ENCODE data around the gene CHAC1. TPM values are rescaled to one million over a fixed set of nuclear protein-coding genes. Genes with fewer than 3 reads are reported as not detected.
"Not testable (repeated sequence)": the region's sequence is repeated elsewhere in the genome, so short reads cannot be mapped to it uniquely, and the experiment has no call there.

CHAC1 gene
- polyA plus RNA-seq, 4 donors: 0.96 to 37.3 (median 5.0) TPM

GRCh38 chr15:40954158-40954848 is 1.0 kb downstream of the CHAC1 start:
- H3K27me3 ChIP-seq (ENCODE audit: control insufficient read depth in 3 of 3, insufficient read depth in 3 of 3, low read length in 3 of 3); H3K36me3 ChIP-seq (ENCODE audit: control insufficient read depth in 3 of 3, insufficient read depth in 2 of 3, low read depth in 1 of 3, low read length in 3 of 3); FAIRE-seq; H3K27ac ChIP-seq (ENCODE audit: low read depth in 1 of 3, low read length in 2 of 3); H3K9me3 ChIP-seq (ENCODE audit: control insufficient read depth in 2 of 2, insufficient read depth in 1 of 2, low read depth in 1 of 2, low read length in 1 of 2): not testable (repeated sequence)
- H3K4me3 ChIP-seq (ENCODE audit: low read depth in 1 of 3, low read length in 3 of 3): peak overlapping the region in 1 of 3 donors; percentile 74
- H3K4me1 ChIP-seq (ENCODE audit: control insufficient read depth in 3 of 3, insufficient read depth in 2 of 3, low read depth in 1 of 3, low read length in 2 of 3): peaks cover 0 to 16% (median 3%) of the 10 kb centered on the region in 3 donors
- WGBS, 3 donors: 77 to 82% (median 79%) methylated on average over 8 of the region's 8 CpGs
- DNase-seq: peak in 1 of 2 donors; percentile 11

GRCh38 chr15:40955141-40955903 is 2.1 kb downstream of the CHAC1 start:
- DNase-seq: no peak
- 87 to 90% (median 90%) methylated on average over 20 of the region's 20 CpGs for WGBS, 3 donors
- Histone ChIP-seq H3K36me3 (ENCODE audit: control insufficient read depth in 3 of 3, insufficient read depth in 2 of 3, low read depth in 1 of 3, low read length in 3 of 3) (peaks cover 0 to 3% (median 0%) of the 10 kb centered on the region in 3 donors), H3K27me3 (ENCODE audit: control insufficient read depth in 3 of 3, insufficient read depth in 3 of 3, low read length in 3 of 3) (peaks cover 0 to 4% (median 0%) of the 10 kb centered on the region in 3 donors), H3K4me3 (ENCODE audit: low read depth in 1 of 3, low read length in 3 of 3) (no peak overlapping the region), H3K4me1 (ENCODE audit: control insufficient read depth in 3 of 3, insufficient read depth in 2 of 3, low read depth in 1 of 3, low read length in 2 of 3) (peaks cover 0 to 7% (median 3%) of the 10 kb centered on the region in 3 donors), H3K27ac (ENCODE audit: low read depth in 1 of 3, low read length in 2 of 3) (no peak overlapping the region), H3K9me3 (ENCODE audit: control insufficient read depth in 2 of 2, insufficient read depth in 1 of 2, low read depth in 1 of 2, low read length in 1 of 2) (no peaks in the 10 kb centered on the region)
- no peak for FAIRE-seq

GRCh38 chr15:40955930-40956540 is 2.8 kb downstream of the CHAC1 start:
- Histone ChIP-seq H3K27ac (ENCODE audit: low read depth in 1 of 3, low read length in 2 of 3) (no peak overlapping the region), H3K36me3 (ENCODE audit: control insufficient read depth in 3 of 3, insufficient read depth in 2 of 3, low read depth in 1 of 3, low read length in 3 of 3) (peaks cover 0 to 3% (median 0%) of the 10 kb centered on the region in 3 donors), H3K9me3 (ENCODE audit: control insufficient read depth in 2 of 2, insufficient read depth in 1 of 2, low read depth in 1 of 2, low read length in 1 of 2) (no peaks in the 10 kb centered on the region), H3K4me3 (ENCODE audit: low read depth in 1 of 3, low read length in 3 of 3) (no peak overlapping the region), H3K4me1 (ENCODE audit: control insufficient read depth in 3 of 3, insufficient read depth in 2 of 3, low read depth in 1 of 3, low read length in 2 of 3) (peaks cover 0 to 14% (median 3%) of the 10 kb centered on the region in 3 donors), H3K27me3 (ENCODE audit: control insufficient read depth in 3 of 3, insufficient read depth in 3 of 3, low read length in 3 of 3) (peaks cover 0 to 4% (median 0%) of the 10 kb centered on the region in 3 donors)
- DNase-seq: no peak
- FAIRE-seq: no peak
- WGBS, 3 donors: 76 to 86% (median 77%) methylated on average over 3 of the region's 3 CpGs

GRCh38 chr15:40956541-40956982 is 3.3 kb downstream of the CHAC1 start:
- peaks cover 0 to 15% (median 3%) of the 10 kb centered on the region in 3 donors for H3K4me1 ChIP-seq (ENCODE audit: control insufficient read depth in 3 of 3, insufficient read depth in 2 of 3, low read depth in 1 of 3, low read length in 2 of 3)
- 89 to 97% (median 92%) methylated on average over 3 of the region's 3 CpGs for whole genome bisulfite sequencing, 3 donors
- no peak for DNase-seq

GRCh38 chr15:40957041-40957555 is 3.8 kb downstream of the CHAC1 start:
- H3K27me3 ChIP-seq (ENCODE audit: control insufficient read depth in 3 of 3, insufficient read depth in 3 of 3, low read length in 3 of 3): peaks cover 0 to 4% (median 0%) of the 10 kb centered on the region in 3 donors
- H3K27ac ChIP-seq (ENCODE audit: low read depth in 1 of 3, low read length in 2 of 3): no peak overlapping the region
- DNase-seq: no peak
- H3K4me3 ChIP-seq (ENCODE audit: low read depth in 1 of 3, low read length in 3 of 3): no peak overlapping the region
- no peak for FAIRE-seq
- WGBS, 3 donors: 70 to 86% (median 76%) methylated on average over 4 of the region's 4 CpGs
- peaks cover 0 to 15% (median 3%) of the 10 kb centered on the region in 3 donors for H3K4me1 ChIP-seq (ENCODE audit: control insufficient read depth in 3 of 3, insufficient read depth in 2 of 3, low read depth in 1 of 3, low read length in 2 of 3)
- H3K36me3 ChIP-seq (ENCODE audit: control insufficient read depth in 3 of 3, insufficient read depth in 2 of 3, low read depth in 1 of 3, low read length in 3 of 3): peaks cover 0 to 3% (median 0%) of the 10 kb centered on the region in 3 donors
- H3K9me3 ChIP-seq (ENCODE audit: control insufficient read depth in 2 of 2, insufficient read depth in 1 of 2, low read depth in 1 of 2, low read length in 1 of 2): peaks cover 0 to under 1% of the 10 kb centered on the region in 2 donors

More at GRCh38 chr15:40956541-40956982, 3.3 kb downstream of the CHAC1 start:
- FAIRE-seq: no peak
- H3K36me3 ChIP-seq (ENCODE audit: control insufficient read depth in 3 of 3, insufficient read depth in 2 of 3, low read depth in 1 of 3, low read length in 3 of 3): peaks cover 0 to 3% (median 0%) of the 10 kb centered on the region in 3 donors
- H3K9me3 ChIP-seq (ENCODE audit: control insufficient read depth in 2 of 2, insufficient read depth in 1 of 2, low read depth in 1 of 2, low read length in 1 of 2): no peaks in the 10 kb centered on the region
- no peak overlapping the region for H3K4me3 ChIP-seq (ENCODE audit: low read depth in 1 of 3, low read length in 3 of 3)
- no peak overlapping the region for H3K27ac ChIP-seq (ENCODE audit: low read depth in 1 of 3, low read length in 2 of 3)
- peaks cover 0 to 4% (median 0%) of the 10 kb centered on the region in 3 donors for H3K27me3 ChIP-seq (ENCODE audit: control insufficient read depth in 3 of 3, insufficient read depth in 3 of 3, low read length in 3 of 3)

GRCh38 chr15:40957581-40958051 is 4.3 kb downstream of the CHAC1 start:
- Histone ChIP-seq H3K36me3 (ENCODE audit: control insufficient read depth in 3 of 3, insufficient read depth in 2 of 3, low read depth in 1 of 3, low read length in 3 of 3) (peaks cover 0 to 3% (median 0%) of the 10 kb centered on the region in 3 donors), H3K4me3 (ENCODE audit: low read depth in 1 of 3, low read length in 3 of 3) (no peak overlapping the region), H3K9me3 (ENCODE audit: control insufficient read depth in 2 of 2, insufficient read depth in 1 of 2, low read depth in 1 of 2, low read length in 1 of 2) (peaks cover 0 to 5% of the 10 kb centered on the region in 2 donors), H3K27ac (ENCODE audit: low read depth in 1 of 3, low read length in 2 of 3) (no peak overlapping the region), H3K4me1 (ENCODE audit: control insufficient read depth in 3 of 3, insufficient read depth in 2 of 3, low read depth in 1 of 3, low read length in 2 of 3) (peaks cover 0 to 10% (median 0%) of the 10 kb centered on the region in 3 donors), H3K27me3 (ENCODE audit: control insufficient read depth in 3 of 3, insufficient read depth in 3 of 3, low read length in 3 of 3) (peaks cover 0 to 4% (median 0%) of the 10 kb centered on the region in 3 donors)
- DNase-seq: peak in 1 of 2 donors; percentile 29
- FAIRE-seq: no peak
- WGBS, 3 donors: 36 to 60% (median 39%) methylated on average over 9 of the region's 9 CpGs

GRCh38 chr15:40958146-40958545 is 4.9 kb downstream of the CHAC1 start:
- Histone ChIP-seq H3K27ac (ENCODE audit: low read depth in 1 of 3, low read length in 2 of 3) (no peak overlapping the region), H3K27me3 (ENCODE audit: control insufficient read depth in 3 of 3, insufficient read depth in 3 of 3, low read length in 3 of 3) (peaks cover 0 to 4% (median 0%) of the 10 kb centered on the region in 3 donors), H3K4me1 (ENCODE audit: control insufficient read depth in 3 of 3, insufficient read depth in 2 of 3, low read depth in 1 of 3, low read length in 2 of 3) (peaks cover 0 to 8% (median 0%) of the 10 kb centered on the region in 3 donors), H3K9me3 (ENCODE audit: control insufficient read depth in 2 of 2, insufficient read depth in 1 of 2, low read depth in 1 of 2, low read length in 1 of 2) (peaks cover 0 to 5% of the 10 kb centered on the region in 2 donors), H3K36me3 (ENCODE audit: control insufficient read depth in 3 of 3, insufficient read depth in 2 of 3, low read depth in 1 of 3, low read length in 3 of 3) (peaks cover 0 to 3% (median 0%) of the 10 kb centered on the region in 3 donors), H3K4me3 (ENCODE audit: low read depth in 1 of 3, low read length in 3 of 3) (no peak overlapping the region)
- no peak for FAIRE-seq
- WGBS, 3 donors: 23 to 79% (median 46%) methylated on average over 6 of the region's 6 CpGs
- DNase-seq: no peak

GRCh38 chr15:40958723-40959122 is 5.5 kb downstream of the CHAC1 start:
- Histone ChIP-seq H3K4me1 (ENCODE audit: control insufficient read depth in 3 of 3, insufficient read depth in 2 of 3, low read depth in 1 of 3, low read length in 2 of 3) (peaks cover 0 to 8% (median 0%) of the 10 kb centered on the region in 3 donors), H3K36me3 (ENCODE audit: control insufficient read depth in 3 of 3, insufficient read depth in 2 of 3, low read depth in 1 of 3, low read length in 3 of 3) (peaks cover 0 to 3% (median 0%) of the 10 kb centered on the region in 3 donors), H3K4me3 (ENCODE audit: low read depth in 1 of 3, low read length in 3 of 3) (no peak overlapping the region), H3K27ac (ENCODE audit: low read depth in 1 of 3, low read length in 2 of 3) (no peak overlapping the region), H3K9me3 (ENCODE audit: control insufficient read depth in 2 of 2, insufficient read depth in 1 of 2, low read depth in 1 of 2, low read length in 1 of 2) (peaks cover 0 to 5% of the 10 kb centered on the region in 2 donors), H3K27me3 (ENCODE audit: control insufficient read depth in 3 of 3, insufficient read depth in 3 of 3, low read length in 3 of 3) (no peaks in the 10 kb centered on the region)
- 91 to 94% (median 93%) methylated on average over 8 of the region's 8 CpGs for WGBS, 3 donors
- DNase-seq (no peak), FAIRE-seq (no peak)

Data from small intestine (tissue), 7 donors.